Aortic smooth muscle cell (primary cell): Measurements from ENCODE around the gene RXFP3. TPM values are rescaled to one million over a fixed set of nuclear protein-coding genes. Genes with fewer than 3 reads are reported as not detected.

ENCODE experiments used
- total RNA-seq: library from RNA; depleted of rRNA; stranded (reverse); fragments of >200 nt; gene quantifications from 2 replicates; pipeline ENCODE4 v1.2.3, GENCODE V29; 2014

Gene RXFP3, protein sequence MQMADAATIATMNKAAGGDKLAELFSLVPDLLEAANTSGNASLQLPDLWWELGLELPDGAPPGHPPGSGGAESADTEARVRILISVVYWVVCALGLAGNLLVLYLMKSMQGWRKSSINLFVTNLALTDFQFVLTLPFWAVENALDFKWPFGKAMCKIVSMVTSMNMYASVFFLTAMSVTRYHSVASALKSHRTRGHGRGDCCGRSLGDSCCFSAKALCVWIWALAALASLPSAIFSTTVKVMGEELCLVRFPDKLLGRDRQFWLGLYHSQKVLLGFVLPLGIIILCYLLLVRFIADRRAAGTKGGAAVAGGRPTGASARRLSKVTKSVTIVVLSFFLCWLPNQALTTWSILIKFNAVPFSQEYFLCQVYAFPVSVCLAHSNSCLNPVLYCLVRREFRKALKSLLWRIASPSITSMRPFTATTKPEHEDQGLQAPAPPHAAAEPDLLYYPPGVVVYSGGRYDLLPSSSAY
- not detected in 2 replicates for total RNA-seq

GRCh38 chr5:33936381-33937016, at the start of gene RXFP3:
Gene RXFP3, plus strand, starts transcription at chr5:33936386. Its CDS starts 355 bp downstream, at chr5:33936741.

GRCh38 chr5:33891788-33892619, 44.2 kb upstream of the RXFP3 start, which contains the start of gene ADAMTS12:
Gene ADAMTS12, minus strand, starts transcription at chr5:33891990. Its CDS starts 134 bp downstream, at chr5:33891856.

GRCh38 chr5:33984671-33985124, 48.5 kb downstream of the RXFP3 start, which contains the start of gene SLC45A2:
Gene SLC45A2, minus strand, starts transcription at chr5:33984693. Its CDS starts 110 bp downstream, at chr5:33984583.

Other genes with a start within 250 kb of the RXFP3 start
- 3.7 and 5.3 TPM in 2 replicates for gene ADAMTS12, start 44.4 kb upstream of the RXFP3 start, total RNA-seq
- 0.19 TPM in 1 of 2 replicates, not detected in the other for gene SLC45A2, start 48.3 kb downstream of the RXFP3 start, total RNA-seq
- 4.8 and 7.1 TPM in 2 replicates for gene AMACR, start 71.7 kb downstream of the RXFP3 start, total RNA-seq
- gene C1QTNF3, start 106.8 kb downstream of the RXFP3 start, total RNA-seq, result 0.79 and 1.6 TPM in 2 replicates